ENCODE results near the gene TRIM46. TPM values are rescaled to one million over a fixed set of nuclear protein-coding genes. Genes with fewer than 3 reads are reported as not detected.

TRIM46 gene
- total and polyA plus RNA-seq, 2 of the 13 experiments (the other 11 are each of a cell fraction or from before 2014, with no cell fraction given) = 0.04 to 0.09 TPM

GRCh38 chr1:155226910-155227260 is 53.2 kb downstream of the TRIM46 start (continued):
- TF ChIP-seq, protein P1, sequence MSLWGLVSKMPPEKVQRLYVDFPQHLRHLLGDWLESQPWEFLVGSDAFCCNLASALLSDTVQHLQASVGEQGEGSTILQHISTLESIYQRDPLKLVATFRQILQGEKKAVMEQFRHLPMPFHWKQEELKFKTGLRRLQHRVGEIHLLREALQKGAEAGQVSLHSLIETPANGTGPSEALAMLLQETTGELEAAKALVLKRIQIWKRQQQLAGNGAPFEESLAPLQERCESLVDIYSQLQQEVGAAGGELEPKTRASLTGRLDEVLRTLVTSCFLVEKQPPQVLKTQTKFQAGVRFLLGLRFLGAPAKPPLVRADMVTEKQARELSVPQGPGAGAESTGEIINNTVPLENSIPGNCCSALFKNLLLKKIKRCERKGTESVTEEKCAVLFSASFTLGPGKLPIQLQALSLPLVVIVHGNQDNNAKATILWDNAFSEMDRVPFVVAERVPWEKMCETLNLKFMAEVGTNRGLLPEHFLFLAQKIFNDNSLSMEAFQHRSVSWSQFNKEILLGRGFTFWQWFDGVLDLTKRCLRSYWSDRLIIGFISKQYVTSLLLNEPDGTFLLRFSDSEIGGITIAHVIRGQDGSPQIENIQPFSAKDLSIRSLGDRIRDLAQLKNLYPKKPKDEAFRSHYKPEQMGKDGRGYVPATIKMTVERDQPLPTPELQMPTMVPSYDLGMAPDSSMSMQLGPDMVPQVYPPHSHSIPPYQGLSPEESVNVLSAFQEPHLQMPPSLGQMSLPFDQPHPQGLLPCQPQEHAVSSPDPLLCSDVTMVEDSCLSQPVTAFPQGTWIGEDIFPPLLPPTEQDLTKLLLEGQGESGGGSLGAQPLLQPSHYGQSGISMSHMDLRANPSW (CRISPR knock-in tag; IDR thresholded peaks at IDR 0.05; ENCODE audit: borderline replicate concordance) = no peak
- 0 out of 2 replicates have a peak, but pooled peaks have one; percentile 70 for TF ChIP-seq RNF2 (conservative IDR thresholded peaks at IDR 0.05; ENCODE audit: low read depth)
- TF ChIP-seq, protein P2, sequence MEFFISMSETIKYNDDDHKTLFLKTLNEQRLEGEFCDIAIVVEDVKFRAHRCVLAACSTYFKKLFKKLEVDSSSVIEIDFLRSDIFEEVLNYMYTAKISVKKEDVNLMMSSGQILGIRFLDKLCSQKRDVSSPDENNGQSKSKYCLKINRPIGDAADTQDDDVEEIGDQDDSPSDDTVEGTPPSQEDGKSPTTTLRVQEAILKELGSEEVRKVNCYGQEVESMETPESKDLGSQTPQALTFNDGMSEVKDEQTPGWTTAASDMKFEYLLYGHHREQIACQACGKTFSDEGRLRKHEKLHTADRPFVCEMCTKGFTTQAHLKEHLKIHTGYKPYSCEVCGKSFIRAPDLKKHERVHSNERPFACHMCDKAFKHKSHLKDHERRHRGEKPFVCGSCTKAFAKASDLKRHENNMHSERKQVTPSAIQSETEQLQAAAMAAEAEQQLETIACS (CRISPR knock-in tag; IDR thresholded peaks at IDR 0.05) = no peak
- TF ChIP-seq ZSCAN12 (CRISPR knock-in tag; IDR thresholded peaks at IDR 0.05) = no peak
- TF ChIP-seq KMT2A (CRISPR knock-in tag; IDR thresholded peaks at IDR 0.05) = no peak
- TF ChIP-seq MTF1 (CRISPR knock-in tag; IDR thresholded peaks at IDR 0.05) = no peak

DNA sequence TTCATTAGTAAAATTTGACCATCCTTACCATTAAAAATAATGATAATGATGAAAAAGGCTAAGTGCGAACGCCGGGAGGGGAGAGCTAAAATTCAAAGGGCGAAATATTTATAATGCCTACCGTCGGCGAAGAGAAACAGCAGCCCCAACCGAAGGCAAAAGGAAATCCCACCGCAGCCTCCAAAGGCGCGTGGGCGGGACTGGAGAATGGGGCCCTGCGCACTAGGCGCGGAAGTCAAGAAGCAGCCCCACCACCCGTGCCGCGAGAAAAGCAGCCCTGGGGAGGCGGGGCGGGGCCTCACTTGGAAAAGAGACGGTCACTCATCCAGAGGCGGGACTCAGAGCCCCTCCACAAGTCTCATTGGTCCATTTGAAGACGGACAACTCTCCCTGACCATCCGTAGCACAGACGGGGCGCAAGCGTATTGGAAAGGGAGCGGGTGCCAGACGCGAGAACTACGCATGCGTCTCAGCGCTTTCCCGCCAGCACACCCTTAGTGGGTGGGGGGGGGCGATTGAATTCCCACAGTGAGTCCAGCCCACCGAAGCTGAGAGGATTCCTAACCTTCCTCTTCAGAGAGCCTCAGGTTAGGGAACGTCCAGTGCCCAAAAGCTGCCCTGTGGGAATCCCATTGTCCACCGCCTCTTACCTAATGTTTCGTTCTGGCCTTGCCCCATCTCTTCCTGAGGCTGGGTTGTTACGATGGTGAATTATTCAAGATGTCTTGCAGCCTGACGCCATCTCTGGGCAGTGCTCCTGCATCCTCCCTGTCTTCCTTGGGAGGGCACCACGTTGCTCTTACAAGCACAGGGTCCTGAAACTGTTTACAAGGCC is 53.8 kb downstream of the TRIM46 start:
- peak overlapping the region; percentile 56 for H2AFZ ChIP-seq (ENCODE audit: low read length)
- 19% methylated on average over 25 of the region's 42 CpGs for WGBS (ENCODE audit: low lambda C conversion rate)
- BruUV-seq (replicated peaks) = TSS peak; percentile 62
- DNase-seq (ENCODE audit: low spot score) (peak; percentile 98), FAIRE-seq (peak; percentile 76), ATAC-seq (peak; percentile 98)
- intact Hi-C loops (cut with micrococcal nuclease; ENCODE audit: unreplicated experiment) (loop anchor here (1.0 kb wide), 1 partner anchor 20 kb away; the partner anchor contains the start of gene THBS3), in situ Hi-C loops (cut with HindIII; ENCODE audit: extremely low pct_ligation_motif_present, low pct_unique_long_range_greater_than_20kb) (no loop called here)
- peak overlapping the region; percentile 83 for H3K4me2 ChIP-seq (ENCODE audit: low read depth, low read length)
- POLR2A ChIA-PET = interaction anchor here (0.9 to 1.8 kb wide), 4 partner anchors 18 to 45 kb away, joined by 3 to 10 read pairs (median 6); partner anchors contain the start of gene CLK2
- CTCF ChIA-PET (ENCODE audit: low intra/inter-chr PET ratio, low total read pairs) = interaction anchor here (1.9 to 2.0 kb wide), 2 partner anchors 21 to 51 kb away, joined by 6 to 12 read pairs; no protein-coding TSS in a partner anchor
- no peaks in the 10 kb centered on the region for H3K9me3 ChIP-seq (ENCODE audit: low read length)
- H4K20me1 ChIP-seq (ENCODE audit: insufficient read depth, low read length) = no peaks in the 10 kb centered on the region
- no peaks in the 10 kb centered on the region for H3K36me3 ChIP-seq (replicated peaks in 1 of 2; ENCODE audit: control insufficient read depth in 1 of 2, insufficient read depth in 2 of 2, low read length in 2 of 2)
- H3K27me3 ChIP-seq (ENCODE audit: control insufficient read depth in 1 of 2, insufficient read depth in 2 of 2, low read length in 2 of 2) = no peaks in the 10 kb centered on the region
- H3K9ac ChIP-seq (ENCODE audit: insufficient read depth, low read depth, low read length) = peak overlapping the region; percentile 72
- H3K4me3 ChIP-seq (replicated peaks in 1 of 3; ENCODE audit: insufficient read depth in 1 of 3, low read depth in 2 of 3, low read length in 3 of 3) = peak overlapping the region; percentile 67 to 69 (median 69)
- peaks cover 32% of the 10 kb centered on the region for H3K4me1 ChIP-seq (ENCODE audit: insufficient read depth, low read length)
- H3K79me2 ChIP-seq (ENCODE audit: insufficient read depth, low read length) = no peaks in the 10 kb centered on the region
- H3K27ac ChIP-seq (ENCODE audit: extremely low read length, insufficient read depth, low read length) = peak overlapping the region; percentile 66
- TF ChIP-seq, protein P3, sequence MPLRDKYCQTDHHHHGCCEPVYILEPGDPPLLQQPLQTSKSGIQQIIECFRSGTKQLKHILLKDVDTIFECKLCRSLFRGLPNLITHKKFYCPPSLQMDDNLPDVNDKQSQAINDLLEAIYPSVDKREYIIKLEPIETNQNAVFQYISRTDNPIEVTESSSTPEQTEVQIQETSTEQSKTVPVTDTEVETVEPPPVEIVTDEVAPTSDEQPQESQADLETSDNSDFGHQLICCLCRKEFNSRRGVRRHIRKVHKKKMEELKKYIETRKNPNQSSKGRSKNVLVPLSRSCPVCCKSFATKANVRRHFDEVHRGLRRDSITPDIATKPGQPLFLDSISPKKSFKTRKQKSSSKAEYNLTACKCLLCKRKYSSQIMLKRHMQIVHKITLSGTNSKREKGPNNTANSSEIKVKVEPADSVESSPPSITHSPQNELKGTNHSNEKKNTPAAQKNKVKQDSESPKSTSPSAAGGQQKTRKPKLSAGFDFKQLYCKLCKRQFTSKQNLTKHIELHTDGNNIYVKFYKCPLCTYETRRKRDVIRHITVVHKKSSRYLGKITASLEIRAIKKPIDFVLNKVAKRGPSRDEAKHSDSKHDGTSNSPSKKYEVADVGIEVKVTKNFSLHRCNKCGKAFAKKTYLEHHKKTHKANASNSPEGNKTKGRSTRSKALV (CRISPR knock-in tag; IDR thresholded peaks at IDR 0.05) = 0 out of 2 replicates have a peak, but pooled peaks have one; percentile 45
- TF ChIP-seq HDAC2 (CRISPR knock-in tag; IDR thresholded peaks at IDR 0.05) (peak; percentile 22; the same call in 1 of the 2 replicates), SNAPC4 (CRISPR knock-in tag; IDR thresholded peaks at IDR 0.05) (0 out of 2 replicates have a peak, but pooled peaks have one; percentile 64)
